Transverse colon (tissue), 4 donors: ENCODE results near the gene CELA2B. TPM values are rescaled to one million over a fixed set of nuclear protein-coding genes. Genes with fewer than 3 reads are reported as not detected.
"Not testable (repeated sequence)": the region's sequence is repeated elsewhere in the genome, so short reads cannot be mapped to it uniquely, and the experiment has no call there.

ENCODE experiments used
- DNase-seq: peaks from one replicate; pipeline ENCODE4 v3.0.0-alpha.2; 2019
- H3K27ac ChIP-seq, 4 donors: fragments of 200-600 bp; sonication (generic); 2 replicates each; pipeline ENCODE4 v1.5.1; 2016 to 2018; ENCODE audit warnings: inconsistent platforms in 4 of 4
- H3K27me3 ChIP-seq: fragments of 200-600 bp; sonication (generic); 2 replicates; pipeline ENCODE4 v1.5.1; 2017; ENCODE audit warnings: inconsistent platforms
- H3K36me3 ChIP-seq, 4 donors: fragments of 200-600 bp; sonication (generic); 2 replicates each; pipeline ENCODE4 v1.5.1; 2017 to 2019; ENCODE audit warnings: inconsistent platforms in 4 of 4
- H3K4me1 ChIP-seq, 4 donors: fragments of 200-600 bp; sonication (generic); 2 replicates each; pipeline ENCODE4 v1.5.1; 2017 to 2020; ENCODE audit warnings: inconsistent platforms in 4 of 4
- H3K4me3 ChIP-seq, 4 donors: fragments of 200-600 bp; sonication (generic); 1 replicate in 1 of 4; 2 replicates in 3 of 4; pipeline versions ENCODE4 v1.5.1 to v1.6.1; 2017 to 2019; ENCODE audit warnings: inconsistent platforms in 4 of 4
- H3K9me3 ChIP-seq, 2 donors: fragments of 200-600 bp; sonication (generic); 2 replicates each; pipeline ENCODE4 v1.5.1; 2017 to 2019; ENCODE audit warnings: inconsistent platforms in 2 of 2
- CTCF ChIP-seq, 5 experiments: fragments of 200-600 bp in 3 of 5; fragments of 450-650 bp in 2 of 5; sonication (generic) in 3 of 5; IDR thresholded peaks; 1 replicate in 2 of 5; 2 replicates in 3 of 5; pipeline ENCODE4 v1.5.1; 2016 to 2017; ENCODE audit warnings: antibody characterized with exemption in 5 of 5, inconsistent platforms in 3 of 5, mild to moderate bottlenecking in 2 of 5, moderate library complexity in 1 of 5
- EP300 ChIP-seq: sonication (generic); formaldehyde crosslinking; IDR thresholded peaks from one replicate; pipeline ENCODE4 v1.6.1; 2017; ENCODE audit warnings: antibody characterized with exemption, low read depth
- POLR2A ChIP-seq: fragments of 450-650 bp; IDR thresholded peaks from one replicate; pipeline ENCODE4 v1.6.1; 2016; ENCODE audit warnings: antibody characterized with exemption, mild to moderate bottlenecking, moderate library complexity
- POLR2AphosphoS5 ChIP-seq, 3 donors: sonication (generic); formaldehyde crosslinking; IDR thresholded peaks; one replicate each; pipeline ENCODE4 v1.6.1; 2016; ENCODE audit warnings: antibody characterized with exemption in 3 of 3
- WGBS, 2 donors: methylation state at CpG; one replicate each; pipeline ENCODE4 v1.1.5; 2018; ENCODE audit warnings: low coverage in 1 of 2; 5-methylcytosine and 5-hydroxymethylcytosine counted together
- in situ Hi-C, 4 donors: fragments of 200-750 bp; cut with MboI; loops; one replicate each; pipeline versions ENCODE4 v1.15.0 to v1.15.1; 2017; ENCODE audit warnings: low sequenced_read_pairs in 3 of 4, low pct_ligation_motif_present in 1 of 4, low pct_unique_long_range_greater_than_20kb in 1 of 4
- intact Hi-C: fragments of 100-400 bp; cut with DNase I; formaldehyde crosslinking; loops from one replicate; pipeline ENCODE4 v1.15.1; 2023; ENCODE audit warnings: low total_unique reads
- total RNA-seq, 4 donors: library from RNA; depleted of rRNA; stranded (reverse); fragments of >200 nt; gene quantifications; one replicate each; pipeline ENCODE4 v1.1.0, GENCODE V29; 2016

Gene CELA2B
- total RNA-seq, 4 donors from 2014 or later, result not detected

GRCh38 chr1:15459771-15460707 is 15.9 kb upstream of the CELA2B start:
- no peaks in the 10 kb centered on the region for H3K9me3 ChIP-seq
- H3K4me1 ChIP-seq, result no peaks in the 10 kb centered on the region
- in situ Hi-C loops (no loop called here), intact Hi-C loops (no loop called here)
- WGBS, 2 donors, result 56 to 63% methylated on average over 8 to 10 of the region's 10 CpGs
- no peak for TF ChIP-seq POLR2AphosphoS5 (IDR thresholded peaks at IDR 0.05)
- no peak for TF ChIP-seq CTCF (IDR thresholded peaks at IDR 0.05)
- TF ChIP-seq POLR2A, result no peak
- TF ChIP-seq EP300, result no peak
- DNase-seq, result no peak
- no peak overlapping the region for H3K27ac ChIP-seq
- no peak overlapping the region for H3K4me3 ChIP-seq
- H3K36me3 ChIP-seq, result no peaks in the 10 kb centered on the region
- H3K27me3 ChIP-seq, result no peaks in the 10 kb centered on the region

GRCh38 chr1:15460708-15461095 is 15.2 kb upstream of the CELA2B start:
- no peak for DNase-seq
- no peaks in the 10 kb centered on the region for H3K4me1 ChIP-seq
- H3K27me3 ChIP-seq, result no peaks in the 10 kb centered on the region
- no peaks in the 10 kb centered on the region for H3K9me3 ChIP-seq
- in situ Hi-C loops (no loop called here), intact Hi-C loops (no loop called here)
- TF ChIP-seq POLR2AphosphoS5 (IDR thresholded peaks at IDR 0.05) (no peak), CTCF (IDR thresholded peaks at IDR 0.05) (no peak), EP300 (no peak), POLR2A (no peak)
- no peak overlapping the region for H3K4me3 ChIP-seq
- 84 to 89% methylated on average over 9 of the region's 9 CpGs for WGBS, 2 donors
- H3K27ac ChIP-seq, result no peak overlapping the region
- no peaks in the 10 kb centered on the region for H3K36me3 ChIP-seq

- H3K4me1 ChIP-seq, H3K4me3 ChIP-seq, H3K9me3 ChIP-seq, in situ Hi-C loops, intact Hi-C loops, H3K27me3 ChIP-seq, H3K27ac ChIP-seq, H3K36me3 ChIP-seq, DNase-seq: not testable (repeated sequence)
- WGBS, 2 donors, result 91 to 100% methylated on average over 1 to 13 of the region's 15 CpGs
Measured at GRCh38 chr1:15463064-15463800, 12.7 kb upstream of the CELA2B start.

- DNase-seq, H3K4me1 ChIP-seq, H3K27me3 ChIP-seq, intact Hi-C loops, H3K4me3 ChIP-seq, H3K27ac ChIP-seq, H3K9me3 ChIP-seq, H3K36me3 ChIP-seq, in situ Hi-C loops: not testable (repeated sequence)
- WGBS, 2 donors, result 92 to 94% methylated on average over 5 of the region's 5 CpGs
Measured at GRCh38 chr1:15463926-15464322, 12.0 kb upstream of the CELA2B start.

- Histone ChIP-seq H3K4me3 (no peak overlapping the region), H3K9me3 (no peaks in the 10 kb centered on the region), H3K27me3 (no peaks in the 10 kb centered on the region), H3K36me3 (no peaks in the 10 kb centered on the region), H3K27ac (no peak overlapping the region), H3K4me1 (no peaks in the 10 kb centered on the region)
- in situ Hi-C loops, result no loop called here
- no peak for TF ChIP-seq CTCF (IDR thresholded peaks at IDR 0.05)
- no peak for TF ChIP-seq POLR2A
- TF ChIP-seq POLR2AphosphoS5 (IDR thresholded peaks at IDR 0.05), result no peak
- TF ChIP-seq EP300, result no peak
- intact Hi-C loops, result no loop called here
- 76% methylated on average over 7 of the region's 7 CpGs; no CpG with 5 or more reads in 1 of the 2 donors for WGBS, 2 donors
- no peak for DNase-seq
Measured at GRCh38 chr1:15465674-15466073, 10.2 kb upstream of the CELA2B start.

GRCh38 chr1:15466955-15467625 is 8.8 kb upstream of the CELA2B start:
- 94% methylated on average over 21 of the region's 22 CpGs; no CpG with 5 or more reads in 1 of the 2 donors for WGBS, 2 donors
- H3K4me1 ChIP-seq, H3K27ac ChIP-seq, H3K4me3 ChIP-seq, intact Hi-C loops, H3K27me3 ChIP-seq, H3K36me3 ChIP-seq, H3K9me3 ChIP-seq, DNase-seq, in situ Hi-C loops: not testable (repeated sequence)
